Lower leg skin (tissue), 3 donors: ENCODE results near the gene DMTF1.

Source experiments
- POLR2A ChIP-seq, 2 donors: fragments of 450-650 bp; IDR thresholded peaks; one replicate each; pipeline ENCODE4 v1.6.1; 2016 to 2017; ENCODE audit warnings: antibody characterized with exemption in 2 of 2, mild to moderate bottlenecking in 1 of 2, moderate library complexity in 1 of 2
- TF ChIP-seq, protein P1 (sequence below), 3 donors: fragments of 450-650 bp; IDR thresholded peaks; one replicate each; pipeline ENCODE4 v1.5.1; 2016; ENCODE audit warnings: antibody characterized with exemption in 3 of 3, mild to moderate bottlenecking in 3 of 3, moderate library complexity in 2 of 3

GRCh38 chr7:87206361-87206760 lies 54.1 kb downstream of the DMTF1 start:
- TF ChIP-seq, protein P1, sequence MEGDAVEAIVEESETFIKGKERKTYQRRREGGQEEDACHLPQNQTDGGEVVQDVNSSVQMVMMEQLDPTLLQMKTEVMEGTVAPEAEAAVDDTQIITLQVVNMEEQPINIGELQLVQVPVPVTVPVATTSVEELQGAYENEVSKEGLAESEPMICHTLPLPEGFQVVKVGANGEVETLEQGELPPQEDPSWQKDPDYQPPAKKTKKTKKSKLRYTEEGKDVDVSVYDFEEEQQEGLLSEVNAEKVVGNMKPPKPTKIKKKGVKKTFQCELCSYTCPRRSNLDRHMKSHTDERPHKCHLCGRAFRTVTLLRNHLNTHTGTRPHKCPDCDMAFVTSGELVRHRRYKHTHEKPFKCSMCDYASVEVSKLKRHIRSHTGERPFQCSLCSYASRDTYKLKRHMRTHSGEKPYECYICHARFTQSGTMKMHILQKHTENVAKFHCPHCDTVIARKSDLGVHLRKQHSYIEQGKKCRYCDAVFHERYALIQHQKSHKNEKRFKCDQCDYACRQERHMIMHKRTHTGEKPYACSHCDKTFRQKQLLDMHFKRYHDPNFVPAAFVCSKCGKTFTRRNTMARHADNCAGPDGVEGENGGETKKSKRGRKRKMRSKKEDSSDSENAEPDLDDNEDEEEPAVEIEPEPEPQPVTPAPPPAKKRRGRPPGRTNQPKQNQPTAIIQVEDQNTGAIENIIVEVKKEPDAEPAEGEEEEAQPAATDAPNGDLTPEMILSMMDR (IDR thresholded peaks at IDR 0.05), result no peak
- TF ChIP-seq POLR2A (IDR thresholded peaks at IDR 0.05), result no peak
